ENCODE measurements around the gene CLIC1.

DNA sequence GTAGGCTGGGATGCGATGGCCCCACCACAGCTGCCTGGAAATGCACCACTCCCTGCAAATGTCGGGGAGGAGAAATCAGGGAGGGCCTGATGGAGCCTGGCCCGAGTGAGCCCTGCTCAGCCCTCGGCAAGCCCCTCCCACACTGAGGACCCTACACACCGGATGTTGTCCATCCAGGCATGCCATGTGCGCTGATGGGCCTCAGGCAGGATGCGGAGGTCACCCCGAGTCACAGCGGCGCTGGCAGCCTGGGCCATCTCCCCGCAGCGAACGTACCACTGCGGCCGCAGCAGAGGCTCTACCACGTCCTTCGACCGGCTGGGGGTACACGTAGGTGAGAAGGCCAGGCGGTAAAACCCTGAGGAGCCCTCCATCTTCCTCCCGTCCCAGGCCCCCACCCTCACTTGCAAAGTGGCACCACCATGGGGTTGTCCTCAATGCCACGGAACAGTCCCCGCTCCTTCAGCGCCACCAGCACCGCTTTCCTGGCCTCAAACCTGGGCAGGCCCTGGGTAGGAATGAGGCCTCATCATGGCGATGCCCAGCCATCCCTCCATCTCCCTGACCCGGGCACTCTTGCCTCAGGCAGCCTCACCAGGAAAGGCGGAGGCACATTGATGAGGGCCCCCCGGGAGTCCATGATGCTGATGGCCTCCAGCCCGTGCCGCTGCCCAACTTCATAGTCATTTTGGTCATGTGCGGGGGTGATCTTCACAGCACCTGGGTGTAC lies 46.0 kb upstream of the CLIC1 start:
- TF ChIP-seq POLR2AphosphoS5 (IDR thresholded peaks at IDR 0.05) (peak in 1 of 3 donors; percentile 74), CTCF (IDR thresholded peaks at IDR 0.05 in 8 of 11, conservative IDR thresholded peaks at IDR 0.05 in 3 of 11) (no peak), POLR2A (IDR thresholded peaks at IDR 0.05) (no peak)
